ENCODE measurements around the gene DLG5.

DLG5 gene

GRCh38 chr10:77912576-77912975, 14.0 kb downstream of the DLG5 start:
- DNase-seq (ENCODE audit: low read depth in 2 of 2): no peak

- no peak for DNase-seq (ENCODE audit: low read depth in 2 of 2)
Observed at GRCh38 chr10:77911535-77912123, 14.9 kb downstream of the DLG5 start.

- DNase-seq (ENCODE audit: low read depth in 2 of 2): no peak
Observed at GRCh38 chr10:77910524-77911145, 15.9 kb downstream of the DLG5 start.

GRCh38 chr10:77909749-77910375, 16.7 kb downstream of the DLG5 start:
- DNase-seq (ENCODE audit: low read depth in 2 of 2): no peak

DNA sequence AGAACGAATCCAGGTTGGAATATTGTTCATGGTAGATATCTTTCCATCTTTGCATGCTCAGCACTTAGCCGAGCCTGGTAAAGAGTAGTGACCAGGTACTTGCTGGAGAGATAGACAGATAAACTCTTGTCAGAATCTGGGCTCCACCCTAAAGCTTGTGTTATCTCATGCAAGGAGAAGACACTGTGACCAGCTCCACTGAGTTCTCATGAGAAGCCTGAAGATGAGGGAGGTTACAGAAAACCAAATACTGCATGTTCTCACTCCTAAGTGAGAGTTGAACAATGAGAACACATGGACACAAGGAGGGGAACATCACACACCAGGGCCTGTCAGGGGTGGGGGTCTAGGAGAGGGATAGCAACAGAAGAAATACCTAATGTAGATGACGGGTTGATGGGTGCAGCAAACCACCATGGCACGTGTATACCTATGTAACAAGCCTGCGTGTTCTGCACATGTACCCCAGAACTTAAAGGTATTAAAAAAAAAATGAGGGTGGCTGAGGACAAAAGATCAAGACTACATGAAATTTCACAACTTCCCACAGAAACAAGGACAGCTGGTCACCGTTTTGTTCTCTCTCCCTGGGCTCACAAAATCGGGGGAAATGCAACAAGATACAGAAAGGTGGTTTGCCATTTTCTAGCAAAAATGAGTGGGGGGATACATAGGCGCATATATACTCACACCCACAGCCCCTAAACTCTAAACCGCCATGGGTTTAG, 17.4 kb downstream of the DLG5 start:
- no peak for DNase-seq (ENCODE audit: low read depth in 2 of 2)

DNA sequence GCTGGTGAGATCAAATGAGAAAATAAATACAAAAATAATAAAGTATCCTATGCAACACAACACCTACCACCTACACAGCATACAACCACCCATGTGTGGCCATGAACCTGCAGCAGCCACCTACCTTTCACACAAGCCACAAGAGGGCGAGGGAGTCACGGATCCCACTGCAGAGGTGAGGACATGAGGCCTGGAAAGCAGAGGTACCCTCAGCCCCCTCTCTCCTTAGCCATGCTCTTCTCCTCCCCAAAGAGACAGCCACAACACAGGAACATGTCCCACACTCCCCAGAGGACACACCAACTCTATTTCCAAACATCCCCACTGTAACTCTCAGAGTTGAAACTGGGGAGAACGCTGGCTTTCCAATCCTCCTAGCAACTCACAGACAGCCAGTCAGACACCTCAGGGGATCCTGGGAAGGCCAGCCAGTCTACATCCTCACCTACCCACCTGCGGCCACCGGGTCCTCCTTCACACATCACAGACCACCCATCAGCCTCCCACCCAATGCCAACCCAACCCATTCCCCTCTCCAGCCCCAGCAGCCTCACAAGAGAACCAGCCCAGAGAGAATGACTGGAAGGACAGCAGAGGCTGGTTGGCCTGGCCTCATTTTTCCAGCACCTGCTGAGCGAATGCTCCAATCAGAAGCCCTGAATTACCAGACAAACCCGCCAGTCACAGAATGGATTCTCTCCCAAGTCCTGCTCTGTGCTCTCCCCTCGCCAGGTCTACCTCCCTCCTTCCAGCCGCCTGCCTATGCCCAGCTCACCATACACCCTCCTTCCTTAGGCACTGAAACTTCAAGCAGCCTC, 18.4 kb downstream of the DLG5 start:
- DNase-seq (ENCODE audit: low read depth in 2 of 2): no peak

DNA sequence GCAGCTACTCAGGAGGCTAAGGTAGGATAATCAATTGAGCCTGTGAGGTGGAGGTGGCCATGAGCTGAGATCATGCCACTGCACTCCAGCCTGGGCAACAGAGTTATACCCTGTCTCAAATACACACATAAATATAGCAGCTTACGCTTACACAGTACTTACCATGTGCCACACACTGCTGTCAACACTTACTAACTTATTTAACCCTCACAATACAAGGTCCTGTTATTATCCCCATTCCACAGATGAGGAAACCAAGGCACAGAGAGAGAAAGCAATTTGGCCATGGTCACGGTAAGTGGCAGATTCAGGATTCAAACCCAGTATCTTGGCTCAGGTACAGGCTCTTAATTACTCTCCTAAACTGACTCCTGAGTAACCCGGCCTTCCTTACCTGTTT, 19.1 kb downstream of the DLG5 start:
- DNase-seq (ENCODE audit: low read depth in 2 of 2): no peak

GRCh38 chr10:77906951-77907421, 19.6 kb downstream of the DLG5 start:
- no peak for DNase-seq (ENCODE audit: low read depth in 2 of 2)

DNA sequence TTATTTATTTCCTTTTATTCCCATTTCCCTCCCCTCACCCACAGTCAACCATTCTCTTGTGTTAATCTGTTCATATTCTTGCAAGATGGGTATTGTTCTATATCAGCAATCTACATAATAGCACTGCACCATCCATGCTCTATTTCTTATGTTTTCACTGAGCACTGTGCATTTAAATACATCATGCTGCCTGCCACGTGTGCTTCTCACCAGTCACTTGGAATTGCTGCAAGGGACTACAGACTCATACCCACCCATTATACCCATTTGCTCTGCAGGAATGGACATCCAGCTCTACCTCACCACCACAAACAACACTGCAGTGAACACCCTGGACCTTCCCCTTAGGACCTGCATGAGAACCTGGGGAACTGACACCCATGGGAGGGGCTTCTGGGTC, 20.8 kb downstream of the DLG5 start:
- no peak for DNase-seq (ENCODE audit: low read depth in 2 of 2)

GRCh38 chr10:77905086-77905748, 21.3 kb downstream of the DLG5 start:
- no peak for DNase-seq (ENCODE audit: low read depth in 2 of 2)

DNA sequence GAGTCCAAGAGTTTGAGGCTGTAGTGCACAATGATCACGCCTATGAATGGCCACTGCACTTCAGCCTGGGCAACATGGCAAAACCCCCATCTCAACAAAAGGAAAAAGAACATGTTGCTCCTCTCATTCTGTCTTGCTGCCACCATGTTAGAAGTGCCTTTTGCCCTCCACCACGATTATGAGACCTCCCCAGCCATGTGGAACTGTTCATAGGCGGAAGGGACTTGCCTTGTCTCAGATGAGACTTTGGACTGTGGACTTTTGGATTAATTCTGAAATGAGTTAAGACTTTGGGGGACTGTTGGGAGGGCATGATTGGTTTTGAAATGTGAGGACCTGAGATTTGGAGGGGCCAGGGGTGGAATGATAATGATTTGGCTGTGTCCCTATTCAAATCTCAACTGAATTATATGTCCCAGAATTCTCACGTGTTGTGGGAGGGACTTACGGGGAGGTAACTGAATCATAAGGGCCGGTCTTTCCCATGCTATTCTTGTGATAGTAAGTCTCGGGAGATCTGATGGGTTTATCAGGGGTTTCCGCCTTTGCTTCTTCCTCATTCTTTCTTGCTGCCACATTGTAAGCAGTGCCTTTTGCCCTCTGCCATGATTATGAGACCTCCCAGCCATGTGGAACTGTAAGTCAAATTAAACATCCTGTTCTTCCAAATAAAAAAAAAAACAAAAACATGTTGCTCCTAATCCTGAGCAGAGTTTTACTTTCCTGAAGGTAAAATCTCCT, 22.3 kb downstream of the DLG5 start:
- no peak for DNase-seq (ENCODE audit: low read depth in 2 of 2)

DNA sequence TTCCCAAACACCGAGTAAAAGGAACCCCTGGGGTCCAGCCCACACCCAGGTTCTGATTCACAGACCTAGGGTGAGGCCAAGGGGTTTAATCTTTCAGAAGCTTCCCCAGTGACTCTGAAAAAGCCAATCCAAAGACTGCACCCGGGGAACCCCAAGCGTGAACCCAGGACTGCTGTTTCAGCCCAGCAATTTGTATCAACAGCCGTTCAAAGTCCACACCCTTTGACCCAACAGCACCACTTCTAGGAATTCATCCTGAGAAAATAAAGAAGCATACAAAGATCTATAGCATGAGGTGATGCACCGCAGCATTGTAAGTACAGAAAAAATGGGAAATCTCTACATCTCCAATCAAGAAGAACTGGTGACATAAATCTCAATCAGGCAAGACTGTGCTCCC, 24.4 kb downstream of the DLG5 start:
- DNase-seq (ENCODE audit: low read depth in 2 of 2): no peak

- DNase-seq (ENCODE audit: low read depth in 2 of 2): no peak
Observed at GRCh38 chr10:77901743-77902142, 24.8 kb downstream of the DLG5 start.

GRCh38 chr10:77899690-77900089, 26.9 kb downstream of the DLG5 start:
- no peak for DNase-seq (ENCODE audit: low read depth in 2 of 2)

- DNase-seq (ENCODE audit: low read depth in 2 of 2): no peak
Observed at GRCh38 chr10:77899080-77899477, 27.5 kb downstream of the DLG5 start.

DNA sequence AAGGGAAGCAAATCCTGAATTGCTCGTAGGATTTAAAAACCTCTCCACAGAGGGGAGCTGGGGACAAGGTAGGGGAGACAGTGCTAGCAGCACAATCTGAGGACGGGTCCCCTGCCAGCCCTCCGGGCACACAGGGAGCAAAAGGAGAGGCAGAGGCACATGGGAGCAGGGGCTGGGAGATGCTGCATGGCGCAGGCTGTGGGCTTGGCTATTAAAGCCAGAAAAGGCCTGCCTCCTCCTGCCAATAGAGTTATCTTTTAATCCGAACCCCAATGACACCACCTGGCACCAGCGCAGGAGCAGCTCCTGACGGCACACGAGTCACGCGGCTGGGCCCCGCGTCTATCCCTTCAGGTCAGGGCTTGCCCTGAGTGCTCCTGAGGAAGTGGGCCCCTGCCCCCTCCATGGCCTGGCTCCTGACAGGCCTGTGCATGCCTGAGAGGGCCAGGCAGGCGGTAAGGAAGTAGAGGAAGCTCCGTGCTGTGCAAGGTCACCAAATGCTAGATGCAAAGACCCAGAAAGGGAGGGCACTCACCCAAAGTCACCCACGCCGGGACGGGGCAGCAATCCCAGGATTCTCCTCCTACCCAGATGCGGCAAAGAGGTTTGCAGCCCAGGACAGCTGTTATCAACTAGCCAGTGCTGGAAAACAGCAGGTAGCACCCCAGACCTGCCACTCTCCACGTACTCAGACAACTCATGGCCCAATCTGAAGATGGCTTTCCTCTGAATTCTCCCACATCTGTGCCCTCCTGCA, 28.1 kb downstream of the DLG5 start:
- no peak for DNase-seq (ENCODE audit: low read depth in 2 of 2)

DNA sequence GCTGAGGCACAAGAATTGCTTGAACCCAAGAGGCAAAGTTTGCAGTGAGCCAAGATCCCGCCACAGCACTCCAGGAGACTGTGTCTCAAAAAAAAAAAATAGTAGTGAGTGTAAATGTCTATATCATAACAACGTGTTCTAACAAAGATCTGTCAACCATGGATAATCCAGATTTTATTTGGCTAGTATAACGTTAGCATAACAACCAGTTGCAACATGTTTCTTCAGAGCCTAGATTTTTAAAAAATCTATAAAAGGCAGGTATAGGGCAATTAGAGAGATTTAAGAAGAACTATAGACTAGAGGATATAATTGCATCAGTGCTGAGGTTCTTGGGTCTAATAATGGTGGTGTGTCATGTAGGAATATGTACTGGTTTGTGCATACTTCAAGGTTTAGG, 30.5 kb downstream of the DLG5 start:
- DNase-seq (ENCODE audit: low read depth in 2 of 2): no peak

DNA sequence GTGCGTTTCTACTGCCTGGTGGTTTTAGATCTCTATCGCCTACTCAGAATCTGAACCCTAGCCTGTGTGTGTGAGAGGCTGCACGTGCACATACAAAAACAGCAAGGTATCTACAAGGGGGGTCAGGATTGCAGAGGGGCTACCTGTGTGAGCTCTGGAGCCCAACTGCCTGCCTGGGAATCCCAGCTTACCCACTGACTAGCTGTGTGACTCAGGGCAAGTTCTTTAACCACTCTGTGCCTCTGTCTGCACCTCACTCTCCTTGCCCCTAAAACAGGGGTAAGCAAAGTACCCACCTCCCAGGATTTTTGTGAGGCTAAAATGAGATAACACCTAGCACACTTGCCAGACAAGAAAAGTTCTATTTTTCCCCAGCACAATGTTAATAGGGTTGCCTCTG, 32.5 kb downstream of the DLG5 start:
- no peak for DNase-seq (ENCODE audit: low read depth in 2 of 2)

- DNase-seq (ENCODE audit: low read depth in 2 of 2): no peak
Observed at GRCh38 chr10:77893386-77893785, 33.2 kb downstream of the DLG5 start.

DNA sequence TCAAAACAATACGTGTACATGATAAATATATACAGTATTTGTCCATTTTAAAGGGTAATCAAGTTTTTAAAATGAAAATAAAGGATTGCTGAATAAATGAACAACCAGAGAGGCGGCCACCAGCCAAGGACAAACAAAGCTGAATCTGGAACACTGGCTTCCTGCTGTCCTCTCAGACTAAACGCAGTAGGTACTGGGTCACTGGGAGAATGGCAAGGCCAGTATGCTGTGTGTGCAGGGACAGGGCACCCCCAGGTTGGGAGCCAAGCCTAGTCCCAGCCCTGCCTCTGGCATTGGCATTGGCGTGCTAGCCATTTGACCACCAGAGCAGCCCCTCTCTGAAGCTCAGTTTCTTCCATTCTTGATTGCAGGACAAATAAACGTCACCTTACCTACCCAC, 33.8 kb downstream of the DLG5 start:
- DNase-seq (ENCODE audit: low read depth in 2 of 2): no peak

All from activated CD4-positive, alpha-beta T cell treated with anti-CD3 and anti-CD28 coated beads for 24 hours (primary cell).